ENCODE measurements around the gene HAUS7. TPM values are rescaled to one million over a fixed set of nuclear protein-coding genes. Genes with fewer than 3 reads are reported as not detected.
"Not testable (repeated sequence)": the region's sequence is repeated elsewhere in the genome, so short reads cannot be mapped to it uniquely, and the experiment has no call there.

HAUS7 gene
- total and polyA plus RNA-seq, 2 of the 8 experiments (the other 6 are each of a cell fraction or from before 2014, with no cell fraction given), result 45.4 to 54.0 TPM

GRCh38 chrX:153404333-153404732 lies 66.0 kb downstream of the HAUS7 start:
- H3K56ac ChIP-seq (replicated peaks; ENCODE audit: insufficient read length, low read depth, low read length); H3K79me1 ChIP-seq (ENCODE audit: low read depth, low read length); H3K4me1 ChIP-seq (replicated peaks in 1 of 4; ENCODE audit: control insufficient read depth in 3 of 4, insufficient read depth in 4 of 4, low read length in 3 of 4); POLR2A ChIA-PET (ENCODE audit: partially characterized antibody); H3K79me2 ChIP-seq (ENCODE audit: control insufficient read depth in 1 of 2, insufficient read depth in 2 of 2, low read length in 2 of 2); FAIRE-seq; H3K4me3 ChIP-seq (ENCODE audit: extremely low read depth in 1 of 4, insufficient read depth in 2 of 4, low read depth in 3 of 4, low read length in 4 of 4); H2BK20ac ChIP-seq (ENCODE audit: low read length); H3K18ac ChIP-seq (ENCODE audit: extremely low read depth, low read length); H3K9ac ChIP-seq (replicated peaks in 1 of 4; ENCODE audit: extremely low read depth in 1 of 4, low read depth in 3 of 4, low read length in 3 of 4); H3K27ac ChIP-seq (ENCODE audit: low read depth, low read length); H3K23ac ChIP-seq (ENCODE audit: insufficient read length); H2AK5ac ChIP-seq (ENCODE audit: low read depth, low read length); H2BK120ac ChIP-seq (replicated peaks; ENCODE audit: low read depth, low read length); H2BK15ac ChIP-seq (ENCODE audit: low read length); H3K14ac ChIP-seq (ENCODE audit: insufficient read length); H4K5ac ChIP-seq (ENCODE audit: insufficient read length, low read depth, low read length); H4K8ac ChIP-seq (ENCODE audit: extremely low read depth, insufficient read depth, low read length); H4K20me1 ChIP-seq (replicated peaks in 1 of 2; ENCODE audit: control insufficient read depth in 1 of 2, insufficient read depth in 2 of 2, low read length in 2 of 2); H3K23me2 ChIP-seq (ENCODE audit: low read depth, low read length); H2BK5ac ChIP-seq (ENCODE audit: low read depth, low read length); H3K4ac ChIP-seq (replicated peaks; ENCODE audit: insufficient read length, low read depth, low read length); H4K91ac ChIP-seq (replicated peaks; ENCODE audit: insufficient read length, low read length); H3K27me3 ChIP-seq (replicated peaks in 1 of 4; ENCODE audit: control insufficient read depth in 3 of 4, extremely low read depth in 1 of 4, insufficient read depth in 3 of 4, low read length in 3 of 4); H3K4me2 ChIP-seq (ENCODE audit: insufficient read depth in 1 of 2, low read depth in 2 of 2, low read length in 2 of 2); H3K9me3 ChIP-seq (ENCODE audit: insufficient read depth in 2 of 2, low read depth in 1 of 2, low read length in 1 of 2); H2AFZ ChIP-seq (ENCODE audit: low read length); H3K36me3 ChIP-seq (ENCODE audit: control insufficient read depth in 2 of 4, insufficient read depth in 4 of 4, low read length in 3 of 4); DNase-seq (ENCODE audit: low read depth in 1 of 2, low spot score in 2 of 2); H2BK12ac ChIP-seq (ENCODE audit: low read depth, low read length): not testable (repeated sequence)
- WGBS, 2 experiments (ENCODE audit: extremely low coverage in 1 of 2, insufficient coverage in 1 of 2, insufficient read length in 1 of 2, insufficient replicate concordance in 2 of 2, low coverage in 1 of 2, low lambda C conversion rate in 2 of 2, missing lambda C conversion rate in 1 of 2), result 87% methylated on average over 3 of the region's 5 CpGs; no CpG with 5 or more reads in 1 of the 2 experiments
- CTCF ChIA-PET (ENCODE audit: partially characterized antibody), result interaction anchor here (1.0 kb wide), 1 partner anchor 10 kb away, joined by 3 read pairs; no protein-coding TSS in a partner anchor
